MCF 10A (cell line): ENCODE measurements around the gene ERVK3-1. TPM values are rescaled to one million over a fixed set of nuclear protein-coding genes. Genes with fewer than 3 reads are reported as not detected.

Experiments
- BruUV-seq: library from RNA; stranded (reverse); fragments of 400-500 nt; replicated peaks from 2 replicates; lab custom pipeline; 2021; lab: Mats Ljungman, UMichigan
- CTCF ChIA-PET: fragments of 300-600 bp; sonication (Branson Sonifier 250); formaldehyde crosslinking; extraction: SDS; loops from one replicate; lab custom pipeline; 2021; ENCODE audit warnings: antibody characterized with exemption, inconsistent platforms; lab: Yijun Ruan, JAX
- POLR2A ChIA-PET: fragments of 300-600, 350-650 bp; sonication (Branson Sonifier 250); formaldehyde crosslinking; extraction: SDS; loops from one replicate; lab custom pipeline; 2020; ENCODE audit warnings: antibody characterized with exemption, inconsistent platforms; lab: Yijun Ruan, JAX
- DNase-seq: peaks from one replicate; pipeline ENCODE4 v3.0.0-alpha.2; 2018; ENCODE audit not compliant: unreplicated experiment
- H3K27ac Mint-ChIP-seq: one replicate; pipeline ENCODE4 v1.8.0; 2022; ENCODE audit warnings: mild to moderate bottlenecking, low read depth, mixed read lengths; ENCODE audit not compliant: unreplicated experiment
- H3K27me3 Mint-ChIP-seq: one replicate; pipeline ENCODE4 v1.8.0; 2022; ENCODE audit warnings: mixed read lengths; ENCODE audit not compliant: insufficient read depth, unreplicated experiment
- H3K36me3 Mint-ChIP-seq: one replicate; pipeline ENCODE4 v1.8.0; 2022; ENCODE audit warnings: mild to moderate bottlenecking, moderate library complexity, mixed read lengths; ENCODE audit not compliant: insufficient read depth, unreplicated experiment
- H3K4me1 Mint-ChIP-seq: one replicate; pipeline ENCODE4 v1.8.0; 2022; ENCODE audit warnings: mixed read lengths; ENCODE audit not compliant: insufficient read depth, unreplicated experiment
- H3K4me3 Mint-ChIP-seq: one replicate; pipeline ENCODE4 v1.8.0; 2022; ENCODE audit warnings: mild to moderate bottlenecking, moderate library complexity, mixed read lengths; ENCODE audit not compliant: unreplicated experiment
- H3K9me3 Mint-ChIP-seq: one replicate; pipeline ENCODE4 v1.8.0; 2022; ENCODE audit warnings: mixed read lengths; ENCODE audit not compliant: unreplicated experiment
- intact Hi-C: fragments of 100-400 bp; cut with micrococcal nuclease; formaldehyde crosslinking; loops from 2 replicates; pipeline ENCODE4 v1.14.1; 2022
- total RNA-seq: library from RNA; stranded (reverse); gene quantifications from 2 replicates; pipeline ENCODE4 v1.2.3, GENCODE V29; 2022
- TF ChIP-seq, protein P1 (sequence below): fragments of 200-600 bp; IDR thresholded peaks from one replicate; pipeline ENCODE4 v1.8.0; 2022; ENCODE audit warnings: antibody characterized with exemption, mild to moderate bottlenecking; ENCODE audit not compliant: unreplicated experiment

ERVK3-1 gene
- total RNA-seq, 1 experiment from 2014 or later = 63.1 TPM

GRCh38 chr19:58291943-58292342, 13.2 kb upstream of the ERVK3-1 start:
- no peak overlapping the region for H3K27ac Mint-ChIP-seq
- intact Hi-C loops = no loop called here
- no peaks in the 10 kb centered on the region for H3K27me3 Mint-ChIP-seq
- TF ChIP-seq, protein P1, sequence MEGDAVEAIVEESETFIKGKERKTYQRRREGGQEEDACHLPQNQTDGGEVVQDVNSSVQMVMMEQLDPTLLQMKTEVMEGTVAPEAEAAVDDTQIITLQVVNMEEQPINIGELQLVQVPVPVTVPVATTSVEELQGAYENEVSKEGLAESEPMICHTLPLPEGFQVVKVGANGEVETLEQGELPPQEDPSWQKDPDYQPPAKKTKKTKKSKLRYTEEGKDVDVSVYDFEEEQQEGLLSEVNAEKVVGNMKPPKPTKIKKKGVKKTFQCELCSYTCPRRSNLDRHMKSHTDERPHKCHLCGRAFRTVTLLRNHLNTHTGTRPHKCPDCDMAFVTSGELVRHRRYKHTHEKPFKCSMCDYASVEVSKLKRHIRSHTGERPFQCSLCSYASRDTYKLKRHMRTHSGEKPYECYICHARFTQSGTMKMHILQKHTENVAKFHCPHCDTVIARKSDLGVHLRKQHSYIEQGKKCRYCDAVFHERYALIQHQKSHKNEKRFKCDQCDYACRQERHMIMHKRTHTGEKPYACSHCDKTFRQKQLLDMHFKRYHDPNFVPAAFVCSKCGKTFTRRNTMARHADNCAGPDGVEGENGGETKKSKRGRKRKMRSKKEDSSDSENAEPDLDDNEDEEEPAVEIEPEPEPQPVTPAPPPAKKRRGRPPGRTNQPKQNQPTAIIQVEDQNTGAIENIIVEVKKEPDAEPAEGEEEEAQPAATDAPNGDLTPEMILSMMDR = no peak
- no TSS peak for BruUV-seq
- DNase-seq = no peak
- ChIA-PET CTCF (interaction anchor here (0.5 to 1.9 kb wide), 2 partner anchors 12 to 629 kb away, joined by 4 to 5 read pairs; no protein-coding TSS in a partner anchor), POLR2A (interaction anchor here (1.6 kb wide), 1 partner anchor 13 kb away, joined by 3 read pairs; the partner anchor contains the start of gene ERVK3-1)
- H3K36me3 Mint-ChIP-seq = peaks cover 95% of the 10 kb centered on the region
- H3K9me3 Mint-ChIP-seq = peaks cover 35% of the 10 kb centered on the region
- no peak overlapping the region for H3K4me3 Mint-ChIP-seq
- H3K4me1 Mint-ChIP-seq = no peaks in the 10 kb centered on the region

- ChIA-PET POLR2A (no interaction called here), CTCF (interaction anchor here (1.1 kb wide), 1 partner anchor 39 kb away, joined by 3 read pairs; no protein-coding TSS in a partner anchor)
- intact Hi-C loops = no loop called here
- BruUV-seq = no TSS peak
- H3K9me3 Mint-ChIP-seq = peaks cover 35% of the 10 kb centered on the region
- DNase-seq = no peak
- H3K27ac Mint-ChIP-seq = no peak overlapping the region
- TF ChIP-seq, protein P1 = no peak
- H3K27me3 Mint-ChIP-seq = no peaks in the 10 kb centered on the region
- no peaks in the 10 kb centered on the region for H3K4me1 Mint-ChIP-seq
- H3K4me3 Mint-ChIP-seq = no peak overlapping the region
- H3K36me3 Mint-ChIP-seq = peaks cover 79% of the 10 kb centered on the region
Measured at GRCh38 chr19:58294743-58295374, 10.3 kb upstream of the ERVK3-1 start.

- ChIA-PET POLR2A (interaction anchor here (1.4 kb wide), 1 partner anchor 9 kb away, joined by 3 read pairs; the partner anchor contains the start of gene ERVK3-1), CTCF (interaction anchor here (1.1 kb wide), 1 partner anchor 38 kb away, joined by 3 read pairs; no protein-coding TSS in a partner anchor)
- intact Hi-C loops = no loop called here
- TF ChIP-seq, protein P1 = no peak
- Mint-ChIP-seq H3K36me3 (peaks cover 78% of the 10 kb centered on the region), H3K4me1 (no peaks in the 10 kb centered on the region), H3K4me3 (no peak overlapping the region), H3K27me3 (no peaks in the 10 kb centered on the region), H3K9me3 (peaks cover 34% of the 10 kb centered on the region), H3K27ac (no peak overlapping the region)
- no TSS peak for BruUV-seq
- no peak for DNase-seq
Measured at GRCh38 chr19:58296104-58296503, 9.1 kb upstream of the ERVK3-1 start.

GRCh38 chr19:58300620-58301019, 4.6 kb upstream of the ERVK3-1 start:
- POLR2A ChIA-PET = interaction anchor here (1.0 to 1.6 kb wide), 3 partner anchors 21 to 33 kb away, joined by 3 to 4 read pairs (median 4); partner anchors contain the start of gene ZSCAN22
- Mint-ChIP-seq H3K27ac (no peak overlapping the region), H3K4me1 (peaks cover 5% of the 10 kb centered on the region), H3K27me3 (no peaks in the 10 kb centered on the region), H3K9me3 (no peaks in the 10 kb centered on the region), H3K4me3 (no peak overlapping the region), H3K36me3 (peaks cover 48% of the 10 kb centered on the region)
- TF ChIP-seq, protein P1 = no peak
- BruUV-seq = no TSS peak
- DNase-seq = no peak
- CTCF ChIA-PET = interaction anchor here (0.5 to 1.1 kb wide), 2 partner anchors 9 to 21 kb away, joined by 3 read pairs; no protein-coding TSS in a partner anchor
- intact Hi-C loops = no loop called here
